HG02763 (cell line): ENCODE results near the gene WDFY4.

Source experiments
- ATAC-seq: cut with Tn5 transposase; IDR thresholded peaks from one replicate; pipeline ENCODE4 v1.9.1; 2021; ENCODE audit warnings: mild to moderate bottlenecking, moderate library complexity; ENCODE audit not compliant: unreplicated experiment

WDFY4 gene

GRCh38 chr10:48767373-48768143, 82.9 kb downstream of the WDFY4 start:
- ATAC-seq, result no peak

GRCh38 chr10:48768144-48768766, 83.6 kb downstream of the WDFY4 start:
- ATAC-seq, result no peak

- no peak for ATAC-seq
Measured at GRCh38 chr10:48768926-48769325, 84.3 kb downstream of the WDFY4 start.

GRCh38 chr10:48769706-48770435, 85.2 kb downstream of the WDFY4 start:
- no peak for ATAC-seq

GRCh38 chr10:48770561-48771089, 86.0 kb downstream of the WDFY4 start:
- ATAC-seq, result no peak

GRCh38 chr10:48771234-48771633, 86.6 kb downstream of the WDFY4 start:
- no peak for ATAC-seq

GRCh38 chr10:48772059-48772458, 87.4 kb downstream of the WDFY4 start:
- no peak for ATAC-seq

GRCh38 chr10:48773580-48773979, 88.9 kb downstream of the WDFY4 start:
- ATAC-seq, result no peak

- no peak for ATAC-seq
Measured at GRCh38 chr10:48774416-48775205, 89.9 kb downstream of the WDFY4 start.

- no peak for ATAC-seq
Measured at GRCh38 chr10:48775206-48775517, 90.5 kb downstream of the WDFY4 start.

- no peak for ATAC-seq
Measured at GRCh38 chr10:48776005-48776522, 91.4 kb downstream of the WDFY4 start.

- no peak for ATAC-seq
Measured at GRCh38 chr10:48776528-48776927, 91.9 kb downstream of the WDFY4 start.

- no peak for ATAC-seq
Measured at GRCh38 chr10:48777110-48777509, 92.4 kb downstream of the WDFY4 start.

GRCh38 chr10:48778193-48778857, 93.7 kb downstream of the WDFY4 start:
- no peak for ATAC-seq

GRCh38 chr10:48779077-48779476, 94.4 kb downstream of the WDFY4 start:
- ATAC-seq, result no peak

- ATAC-seq, result no peak
Measured at GRCh38 chr10:48779546-48780152, 95.0 kb downstream of the WDFY4 start.

GRCh38 chr10:48780341-48780740, 95.7 kb downstream of the WDFY4 start:
- ATAC-seq, result no peak

- ATAC-seq, result no peak
Measured at GRCh38 chr10:48782386-48782785, 97.7 kb downstream of the WDFY4 start.

GRCh38 chr10:48784031-48784430, 99.4 kb downstream of the WDFY4 start:
- no peak for ATAC-seq

- no peak for ATAC-seq
Measured at GRCh38 chr10:48785796-48786195, 101.1 kb downstream of the WDFY4 start.
